Measurements from ENCODE around the gene PLEKHS1.

The PLEKHS1 gene

GRCh38 chr10:113751181-113751732 lies at the start of gene PLEKHS1:
Gene PLEKHS1, plus strand, starts transcription at chr10:113751682. Its CDS starts 3,596 bp downstream, at chr10:113755278.
- DNase-seq (ENCODE audit: extremely low read depth, low read depth), result peak; percentile 20
- TF ChIP-seq, protein P1, sequence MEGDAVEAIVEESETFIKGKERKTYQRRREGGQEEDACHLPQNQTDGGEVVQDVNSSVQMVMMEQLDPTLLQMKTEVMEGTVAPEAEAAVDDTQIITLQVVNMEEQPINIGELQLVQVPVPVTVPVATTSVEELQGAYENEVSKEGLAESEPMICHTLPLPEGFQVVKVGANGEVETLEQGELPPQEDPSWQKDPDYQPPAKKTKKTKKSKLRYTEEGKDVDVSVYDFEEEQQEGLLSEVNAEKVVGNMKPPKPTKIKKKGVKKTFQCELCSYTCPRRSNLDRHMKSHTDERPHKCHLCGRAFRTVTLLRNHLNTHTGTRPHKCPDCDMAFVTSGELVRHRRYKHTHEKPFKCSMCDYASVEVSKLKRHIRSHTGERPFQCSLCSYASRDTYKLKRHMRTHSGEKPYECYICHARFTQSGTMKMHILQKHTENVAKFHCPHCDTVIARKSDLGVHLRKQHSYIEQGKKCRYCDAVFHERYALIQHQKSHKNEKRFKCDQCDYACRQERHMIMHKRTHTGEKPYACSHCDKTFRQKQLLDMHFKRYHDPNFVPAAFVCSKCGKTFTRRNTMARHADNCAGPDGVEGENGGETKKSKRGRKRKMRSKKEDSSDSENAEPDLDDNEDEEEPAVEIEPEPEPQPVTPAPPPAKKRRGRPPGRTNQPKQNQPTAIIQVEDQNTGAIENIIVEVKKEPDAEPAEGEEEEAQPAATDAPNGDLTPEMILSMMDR (IDR thresholded peaks at IDR 0.05; ENCODE audit: low read depth, low read length), result no peak

DNA sequence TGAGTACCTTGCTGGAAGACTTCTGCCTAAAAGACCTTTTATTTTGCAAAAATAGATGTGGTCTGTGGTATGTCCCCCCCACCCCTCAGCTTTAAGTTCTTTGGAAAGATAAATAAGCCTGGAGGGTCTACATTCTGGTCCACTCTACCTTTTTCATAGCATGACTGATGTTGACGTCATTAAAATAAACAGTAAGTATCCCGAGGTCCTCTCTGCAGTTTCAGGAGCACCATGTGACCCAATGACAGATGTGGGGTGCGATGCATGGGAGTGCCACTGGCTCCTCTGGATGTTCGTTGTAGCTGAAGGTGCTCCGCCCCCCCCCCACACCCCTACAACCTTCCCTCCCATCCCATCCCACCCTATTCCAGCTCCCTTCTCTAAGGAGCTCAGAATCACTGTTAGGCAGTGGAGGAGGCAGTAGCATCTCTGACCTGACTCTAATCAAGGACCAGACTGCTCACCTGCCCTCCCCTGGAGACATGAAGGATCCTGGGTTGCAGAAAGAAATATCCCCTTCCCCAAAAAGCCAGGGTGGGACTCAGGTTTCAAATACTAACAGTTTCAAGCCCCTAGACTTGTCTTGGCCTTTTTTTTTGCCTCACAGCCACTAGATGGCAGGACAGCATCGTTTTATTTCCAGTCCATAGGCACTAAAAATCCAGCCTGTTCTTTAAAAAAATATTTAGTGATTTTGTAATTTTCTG lies 46.7 kb upstream of the PLEKHS1 start:
- TF ChIP-seq, protein P1 (IDR thresholded peaks at IDR 0.05; ENCODE audit: low read depth, low read length), result peak; percentile 65
- no peak for DNase-seq (ENCODE audit: extremely low read depth, low read depth)

DNA sequence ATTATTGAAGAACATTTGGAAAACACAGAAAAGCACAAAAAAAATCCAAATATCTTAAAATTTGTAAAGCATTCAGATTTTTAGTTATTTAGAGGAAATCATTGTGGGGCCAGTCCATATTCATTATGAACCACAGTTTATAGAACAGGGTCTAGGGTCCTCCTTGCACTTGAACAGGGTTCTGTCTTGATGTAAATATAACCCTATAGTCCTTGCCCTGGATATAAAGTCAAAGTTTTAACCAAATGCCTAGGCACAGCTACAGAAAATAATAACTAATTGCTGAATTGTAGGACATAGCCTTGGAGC lies 46.2 kb upstream of the PLEKHS1 start:
- no peak for DNase-seq (ENCODE audit: extremely low read depth, low read depth)
- TF ChIP-seq, protein P1 (IDR thresholded peaks at IDR 0.05; ENCODE audit: low read depth, low read length), result no peak

- DNase-seq (ENCODE audit: extremely low read depth, low read depth), result no peak
- TF ChIP-seq, protein P1 (IDR thresholded peaks at IDR 0.05; ENCODE audit: low read depth, low read length), result no peak
Observed at GRCh38 chr10:113706623-113707022, 44.9 kb upstream of the PLEKHS1 start.

GRCh38 chr10:113708640-113709039 lies 42.8 kb upstream of the PLEKHS1 start:
- no peak for DNase-seq (ENCODE audit: extremely low read depth, low read depth)
- TF ChIP-seq, protein P1 (IDR thresholded peaks at IDR 0.05; ENCODE audit: low read depth, low read length), result no peak

DNA sequence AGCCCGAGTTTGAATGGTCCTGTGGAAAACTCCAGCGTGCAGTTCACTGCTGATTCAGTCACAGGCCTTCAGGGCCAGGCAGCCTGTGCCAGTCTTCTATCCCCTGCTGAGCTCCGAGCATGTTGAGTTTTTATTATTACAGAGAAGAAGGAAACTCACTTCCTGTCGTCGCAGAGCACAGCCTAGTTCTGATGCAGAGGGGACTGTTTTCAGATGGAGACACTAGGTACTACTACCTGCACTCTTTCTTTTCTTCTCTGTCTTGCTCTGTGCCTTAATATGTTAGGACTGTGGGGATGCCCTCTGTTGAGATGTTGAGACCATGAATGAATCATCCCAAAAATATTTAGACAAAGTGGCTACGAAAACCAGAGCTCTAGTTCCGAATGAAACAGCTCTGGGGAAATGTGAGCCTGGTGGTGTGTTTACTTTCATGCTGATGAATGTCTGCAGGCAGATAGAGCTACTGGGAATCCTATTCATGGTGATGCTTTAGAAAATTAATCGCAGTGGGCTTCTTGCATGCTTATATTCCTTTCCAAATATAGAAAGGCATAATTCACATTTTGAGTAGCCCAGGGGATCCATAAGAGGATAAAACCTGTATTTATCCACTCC lies 42.2 kb upstream of the PLEKHS1 start:
- DNase-seq (ENCODE audit: extremely low read depth, low read depth), result peak; percentile 30
- TF ChIP-seq, protein P1 (IDR thresholded peaks at IDR 0.05; ENCODE audit: low read depth, low read length), result no peak

DNA sequence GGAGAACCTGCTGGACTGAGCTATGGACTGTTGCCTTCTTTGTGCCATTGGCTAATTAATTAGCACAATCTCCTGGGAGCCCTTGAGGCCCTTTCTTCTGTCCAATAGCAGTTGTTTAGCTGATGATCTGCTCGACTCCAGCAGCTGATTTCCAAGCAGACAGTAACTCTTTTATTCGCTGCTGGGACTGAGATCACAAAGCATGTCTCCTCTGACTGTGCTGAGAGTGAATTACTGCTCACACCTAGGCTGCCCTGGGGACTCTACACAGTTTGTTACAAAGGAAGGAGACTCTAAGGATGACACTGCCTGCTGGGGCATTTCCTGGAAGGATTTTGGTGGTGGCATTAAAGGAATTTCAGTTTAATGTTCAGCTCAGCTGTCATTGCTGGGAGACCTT lies 40.3 kb upstream of the PLEKHS1 start:
- no peak for DNase-seq (ENCODE audit: extremely low read depth, low read depth)
- TF ChIP-seq, protein P1 (IDR thresholded peaks at IDR 0.05; ENCODE audit: low read depth, low read length), result no peak
